Subcutaneous abdominal adipose tissue (tissue), 5 donors: Measurements from ENCODE around the gene POLRMT.
A peak's percentile ranks its signal among the peaks of the same experiment; 100 is the strongest.

Experiments
- H3K27ac ChIP-seq: one replicate; pipeline ENCODE4 v1.7.0; 2013; ENCODE audit warnings: low read depth, mild to moderate bottlenecking, inconsistent platforms, low read length, moderate library complexity
- H3K27me3 ChIP-seq, 5 donors: one replicate each; pipeline ENCODE4 v1.7.0; 2013; ENCODE audit warnings: low read length in 5 of 5, inconsistent platforms in 1 of 5; ENCODE audit not compliant: control insufficient read depth in 5 of 5, insufficient read depth in 4 of 5
- H3K36me3 ChIP-seq, 5 donors: one replicate each; pipeline ENCODE4 v1.7.0; 2013; ENCODE audit warnings: low read length in 5 of 5; ENCODE audit not compliant: control insufficient read depth in 5 of 5, insufficient read depth in 5 of 5
- H3K4me1 ChIP-seq, 5 donors: one replicate each; pipeline ENCODE4 v1.7.0; 2013; ENCODE audit warnings: low read length in 5 of 5, mild to moderate bottlenecking in 3 of 5, moderate library complexity in 1 of 5; ENCODE audit not compliant: control insufficient read depth in 5 of 5, insufficient read depth in 5 of 5
- H3K4me3 ChIP-seq, 5 donors: one replicate each; pipeline ENCODE4 v1.7.0; 2013; ENCODE audit warnings: low read length in 5 of 5, low read depth in 1 of 5
- H3K9ac ChIP-seq, 5 donors: one replicate each; pipeline ENCODE4 v1.7.0; 2013; ENCODE audit warnings: low read length in 5 of 5, mild to moderate bottlenecking in 4 of 5, moderate library complexity in 3 of 5
- H3K9me3 ChIP-seq, 5 donors: one replicate each; pipeline ENCODE4 v1.7.0; 2013; ENCODE audit warnings: low read length in 5 of 5; ENCODE audit not compliant: control insufficient read depth in 5 of 5
- donor health status: healthy.
- donor health status: healthy.
- donor health status: healthy.
- donor health status: healthy.
- donor health status: healthy.

The POLRMT gene

DNA sequence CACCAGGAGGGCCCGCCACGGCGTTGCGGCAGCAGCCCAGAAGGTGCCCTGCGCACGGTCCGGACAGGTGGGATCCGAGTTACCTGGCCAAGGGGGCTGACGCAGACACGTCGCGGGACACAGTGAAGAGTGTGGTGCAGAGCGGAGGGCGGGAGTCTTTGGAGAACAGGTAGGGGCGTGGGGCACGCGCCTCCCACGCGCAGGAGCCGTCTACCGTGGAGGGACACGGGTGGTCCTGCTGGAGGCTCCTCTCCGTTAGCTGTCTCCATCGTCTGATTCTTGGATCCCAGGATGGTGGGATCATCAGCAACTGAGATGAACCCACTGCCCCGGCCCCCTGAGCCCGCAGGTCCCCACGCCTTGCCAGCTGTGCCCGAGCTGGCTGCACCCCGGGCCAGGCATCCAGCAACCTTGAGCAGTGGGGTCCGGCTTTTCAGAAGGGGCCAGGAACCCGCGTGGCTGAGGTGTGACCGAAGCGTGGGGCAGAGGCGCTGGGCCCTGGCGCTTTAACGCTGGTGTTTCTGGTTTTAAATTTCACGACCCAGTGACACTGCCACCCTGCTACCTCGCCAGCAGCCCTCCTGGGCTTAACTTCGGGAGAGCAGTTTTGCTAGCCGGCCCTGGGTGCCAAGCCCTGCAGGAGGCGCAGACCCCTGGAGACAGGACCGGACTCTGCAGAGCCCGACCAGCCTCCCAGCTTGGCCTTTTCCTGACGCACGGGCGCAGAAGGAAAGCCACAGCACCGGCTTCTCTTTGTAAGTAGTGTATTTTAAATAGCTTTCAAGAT is 13.6 kb upstream of the POLRMT start:
- no peaks in the 10 kb centered on the region for H3K27me3 ChIP-seq
- H3K9me3 ChIP-seq: no peaks in the 10 kb centered on the region
- no peaks in the 10 kb centered on the region for H3K4me1 ChIP-seq
- no peak overlapping the region for H3K27ac ChIP-seq
- peaks cover 0 to 58% (median 45%) of the 10 kb centered on the region in 5 donors for H3K36me3 ChIP-seq
- H3K9ac ChIP-seq: no peak overlapping the region
- no peak overlapping the region for H3K4me3 ChIP-seq

DNA sequence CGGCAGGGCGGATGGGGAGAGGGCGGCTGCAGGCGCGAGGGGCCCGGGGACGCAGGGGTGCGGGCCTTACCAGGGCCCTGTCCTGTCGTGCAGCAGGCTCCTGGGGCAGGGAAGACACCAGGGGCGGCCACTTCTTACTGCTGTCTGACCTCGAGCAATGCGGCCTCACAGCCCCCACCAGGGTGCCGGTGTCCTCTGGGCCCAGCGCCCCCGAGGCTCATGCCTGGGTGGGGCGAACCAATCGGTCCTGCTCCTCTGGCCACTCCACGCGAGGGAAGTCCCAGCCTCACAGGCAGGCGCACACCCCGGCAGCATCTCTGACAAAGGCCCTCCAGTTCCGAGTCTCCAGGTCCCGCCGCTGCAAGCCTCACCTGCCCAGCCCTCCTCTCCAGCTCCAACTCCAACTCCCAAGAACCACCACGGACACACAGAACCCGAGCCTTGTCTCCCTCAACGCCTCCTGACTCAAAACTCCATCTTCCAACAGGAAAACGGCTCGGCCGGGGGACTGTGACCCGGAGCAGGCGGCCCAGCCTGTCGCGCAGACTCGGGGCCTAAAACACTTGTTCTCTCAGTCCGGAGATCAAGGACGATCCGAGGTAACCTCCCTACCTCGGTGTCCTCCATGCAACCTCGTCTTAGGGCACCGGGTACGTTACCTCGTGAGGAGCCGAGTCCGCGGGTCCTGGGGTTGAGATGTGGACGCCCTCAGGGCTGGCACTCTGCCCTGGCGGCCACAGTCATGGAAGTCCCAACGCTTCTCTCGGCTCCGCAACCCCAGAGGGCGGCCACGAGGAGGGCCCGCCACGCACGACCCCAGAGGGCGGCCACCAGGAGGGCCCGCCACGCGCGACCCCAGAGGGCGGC is 12.8 kb upstream of the POLRMT start:
- H3K27me3 ChIP-seq: no peaks in the 10 kb centered on the region
- H3K9me3 ChIP-seq: no peaks in the 10 kb centered on the region
- H3K27ac ChIP-seq: no peak overlapping the region
- H3K4me1 ChIP-seq: no peaks in the 10 kb centered on the region
- peaks cover 0 to 49% (median 38%) of the 10 kb centered on the region in 5 donors for H3K36me3 ChIP-seq
- H3K4me3 ChIP-seq: no peak overlapping the region
- H3K9ac ChIP-seq: no peak overlapping the region

DNA sequence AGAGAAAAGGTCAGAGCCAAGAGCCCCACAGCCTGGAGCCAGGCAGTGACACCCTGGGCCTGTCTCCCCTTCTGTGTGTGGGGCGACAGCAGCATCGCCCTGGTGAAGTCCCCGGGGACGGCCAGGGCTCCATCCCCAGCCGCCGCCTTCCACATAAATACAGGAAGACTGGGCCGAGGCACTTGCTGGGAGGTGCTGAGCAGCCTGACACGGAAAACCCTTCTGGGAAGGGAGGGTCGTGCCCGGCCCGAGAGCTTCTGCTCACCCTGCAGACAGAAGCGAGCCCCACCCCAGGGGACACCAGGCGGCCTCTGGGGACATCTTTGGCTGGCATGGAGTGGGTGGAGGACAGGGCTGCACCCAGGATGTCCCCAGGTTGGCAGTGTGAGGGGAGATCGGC is 11.5 kb upstream of the POLRMT start:
- peaks cover 0 to 4% (median 2%) of the 10 kb centered on the region in 5 donors for H3K4me1 ChIP-seq
- H3K9me3 ChIP-seq: no peaks in the 10 kb centered on the region
- H3K4me3 ChIP-seq: no peak overlapping the region
- no peak overlapping the region for H3K9ac ChIP-seq
- no peaks in the 10 kb centered on the region for H3K27me3 ChIP-seq
- peaks cover 0 to 44% (median 35%) of the 10 kb centered on the region in 5 donors for H3K36me3 ChIP-seq
- H3K27ac ChIP-seq: no peak overlapping the region

DNA sequence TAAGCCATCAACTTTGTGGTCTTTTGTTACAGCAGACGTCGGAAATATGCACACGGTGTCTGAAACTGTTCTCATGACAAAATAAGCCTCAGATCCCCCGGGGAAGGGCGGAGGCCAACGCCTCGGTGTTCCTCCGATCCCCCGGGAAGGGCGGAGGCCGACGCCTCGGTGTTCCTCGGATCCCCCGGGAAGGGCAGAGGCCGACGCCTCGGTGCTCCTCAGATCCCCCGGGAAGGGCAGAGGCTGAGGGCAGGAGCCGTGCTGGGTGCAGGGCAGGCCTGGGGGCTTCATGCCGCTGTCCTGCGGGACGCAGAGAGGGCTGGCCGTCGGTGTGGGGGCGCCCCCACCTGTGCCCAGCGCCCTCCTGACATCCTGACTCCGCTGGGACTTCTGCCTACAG is 11.0 kb upstream of the POLRMT start:
- Histone ChIP-seq H3K9me3 (no peaks in the 10 kb centered on the region), H3K4me1 (peaks cover 0 to 5% (median 3%) of the 10 kb centered on the region in 5 donors), H3K4me3 (no peak overlapping the region), H3K27ac (no peak overlapping the region), H3K36me3 (peaks cover 0 to 40% (median 31%) of the 10 kb centered on the region in 5 donors), H3K27me3 (no peaks in the 10 kb centered on the region), H3K9ac (no peak overlapping the region)

DNA sequence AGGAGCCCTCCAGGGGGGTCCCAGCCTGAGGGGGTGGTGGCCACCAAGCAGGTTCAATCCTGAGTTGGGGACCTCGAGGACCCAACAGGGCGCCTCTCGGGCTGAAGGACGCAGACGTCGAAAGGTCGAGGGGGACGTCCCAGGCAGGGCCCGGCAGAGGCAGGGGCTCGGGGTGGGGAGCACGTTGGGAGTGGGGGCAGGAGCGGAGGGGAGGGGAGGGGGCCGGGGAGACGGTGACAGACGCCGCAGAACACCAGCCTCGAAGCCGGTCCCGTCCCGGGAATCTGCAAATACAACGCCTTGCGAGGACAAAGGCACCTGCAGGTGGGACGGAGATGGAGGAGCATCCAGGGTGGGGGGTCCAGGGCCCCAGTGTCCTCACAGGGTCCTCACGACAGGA is 10.4 kb upstream of the POLRMT start:
- no peaks in the 10 kb centered on the region for H3K27me3 ChIP-seq
- no peaks in the 10 kb centered on the region for H3K9me3 ChIP-seq
- no peak overlapping the region for H3K27ac ChIP-seq
- H3K36me3 ChIP-seq: peaks cover 0 to 36% (median 27%) of the 10 kb centered on the region in 5 donors
- H3K4me1 ChIP-seq: peaks cover 0 to 11% (median 9%) of the 10 kb centered on the region in 5 donors
- H3K9ac ChIP-seq: no peak overlapping the region
- no peak overlapping the region for H3K4me3 ChIP-seq

DNA sequence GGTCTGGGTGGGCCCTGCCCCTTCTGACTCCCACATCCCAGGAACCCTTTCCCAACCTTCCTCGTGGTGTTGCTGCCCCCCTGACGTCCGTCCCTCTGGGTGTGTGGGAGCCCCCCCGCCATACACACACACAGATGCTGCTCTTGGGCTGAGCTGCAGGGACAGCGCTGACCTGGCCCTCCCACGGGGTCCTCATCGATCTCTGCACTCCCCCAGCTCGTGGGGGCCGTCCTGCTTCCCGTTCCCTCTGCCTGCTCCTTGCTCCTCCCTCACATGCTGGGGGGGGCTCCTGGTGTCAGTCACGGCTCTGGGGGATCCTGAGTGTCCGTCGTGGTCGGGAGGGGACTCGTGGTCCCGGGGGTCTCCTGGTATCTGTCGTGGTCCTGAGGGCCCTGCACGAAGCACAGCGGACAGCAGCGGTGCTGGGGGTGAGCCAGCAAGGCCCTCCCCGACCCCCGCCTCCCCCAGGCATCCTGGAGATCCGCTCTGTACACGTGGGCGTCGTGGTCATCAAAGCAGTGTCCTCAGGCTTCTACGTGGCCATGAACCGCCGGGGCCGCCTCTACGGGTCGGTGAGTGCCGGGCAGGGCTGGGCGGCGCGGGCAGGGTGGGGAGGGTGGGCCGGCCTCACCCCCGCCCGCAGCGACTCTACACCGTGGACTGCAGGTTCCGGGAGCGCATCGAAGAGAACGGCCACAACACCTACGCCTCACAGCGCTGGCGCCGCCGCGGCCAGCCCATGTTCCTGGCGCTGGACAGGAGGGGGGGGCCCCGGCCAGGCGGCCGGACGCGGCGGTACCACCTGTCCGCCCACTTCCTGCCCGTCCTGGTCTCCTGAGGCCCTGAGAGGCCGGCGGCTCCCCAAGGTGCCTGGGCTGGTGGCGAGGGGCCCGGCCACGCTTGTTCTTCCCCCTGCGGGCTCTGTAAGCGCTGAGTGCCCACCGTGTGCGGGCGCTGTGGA is 9.7 kb upstream of the POLRMT start:
- Histone ChIP-seq H3K4me1 (peaks cover 0 to 15% (median 10%) of the 10 kb centered on the region in 5 donors), H3K4me3 (no peak overlapping the region), H3K9me3 (no peaks in the 10 kb centered on the region), H3K27ac (no peak overlapping the region), H3K27me3 (no peaks in the 10 kb centered on the region), H3K9ac (no peak overlapping the region), H3K36me3 (peaks cover 0 to 31% (median 23%) of the 10 kb centered on the region in 5 donors)

DNA sequence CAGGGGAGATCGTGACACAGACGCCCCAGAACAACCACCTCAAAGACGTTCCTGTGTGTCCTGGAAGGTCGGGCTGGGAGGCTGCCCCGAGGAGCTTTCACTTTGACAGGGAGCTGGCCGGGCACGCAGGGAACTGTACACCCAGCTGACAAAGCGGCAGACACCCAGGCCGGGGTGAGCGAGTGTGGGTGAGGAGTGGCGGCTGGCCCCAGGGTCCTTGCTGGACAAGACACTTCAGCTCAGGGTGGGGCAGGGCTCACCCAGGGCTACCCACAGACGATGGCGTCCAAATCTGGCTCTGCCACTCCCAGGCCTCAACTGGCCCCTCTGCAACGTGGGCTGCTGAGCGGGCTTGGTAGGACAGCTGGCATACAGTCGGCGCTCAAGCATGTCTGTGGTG is 8.4 kb upstream of the POLRMT start:
- Histone ChIP-seq H3K27ac (no peak overlapping the region), H3K9ac (no peak overlapping the region), H3K9me3 (no peaks in the 10 kb centered on the region), H3K4me3 (no peak overlapping the region), H3K36me3 (peaks cover 0 to 18% (median 10%) of the 10 kb centered on the region in 5 donors), H3K27me3 (no peaks in the 10 kb centered on the region), H3K4me1 (peaks cover 0 to 15% (median 10%) of the 10 kb centered on the region in 5 donors)

DNA sequence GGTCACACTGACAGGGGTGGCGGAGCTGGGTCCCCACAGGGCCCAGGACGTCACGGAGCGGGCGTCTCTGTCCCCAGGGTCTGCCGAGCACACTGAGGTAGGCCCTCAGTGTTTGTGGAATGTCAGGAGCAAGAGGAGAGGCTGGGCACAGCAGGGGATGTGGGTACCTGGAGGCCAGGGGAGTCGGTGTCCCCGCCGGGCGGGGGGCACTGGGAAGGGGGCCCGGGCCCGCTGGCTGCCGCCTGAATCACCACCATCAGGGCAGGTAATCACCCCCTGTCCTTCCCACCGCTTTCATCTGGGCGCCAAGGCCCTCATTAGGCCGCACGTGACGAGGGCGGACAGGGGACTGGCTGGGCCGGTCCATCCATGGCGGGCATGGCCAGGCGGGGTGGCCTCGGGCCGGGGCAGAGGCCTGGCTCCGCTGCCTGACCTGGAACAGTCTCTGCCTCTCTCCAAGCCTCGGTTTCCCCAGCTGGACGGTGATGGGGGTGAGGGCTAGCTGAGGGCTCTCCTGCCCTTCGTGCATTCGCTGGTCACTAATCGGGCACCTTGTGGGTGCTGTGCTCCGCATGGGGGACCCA is 7.4 kb upstream of the POLRMT start:
- H3K4me3 ChIP-seq: no peak overlapping the region
- H3K9ac ChIP-seq: no peak overlapping the region
- H3K9me3 ChIP-seq: no peaks in the 10 kb centered on the region
- no peak overlapping the region for H3K27ac ChIP-seq
- H3K36me3 ChIP-seq: peaks cover 0 to 8% (median 3%) of the 10 kb centered on the region in 5 donors
- H3K27me3 ChIP-seq: no peaks in the 10 kb centered on the region
- peaks cover 0 to 15% (median 10%) of the 10 kb centered on the region in 5 donors for H3K4me1 ChIP-seq

DNA sequence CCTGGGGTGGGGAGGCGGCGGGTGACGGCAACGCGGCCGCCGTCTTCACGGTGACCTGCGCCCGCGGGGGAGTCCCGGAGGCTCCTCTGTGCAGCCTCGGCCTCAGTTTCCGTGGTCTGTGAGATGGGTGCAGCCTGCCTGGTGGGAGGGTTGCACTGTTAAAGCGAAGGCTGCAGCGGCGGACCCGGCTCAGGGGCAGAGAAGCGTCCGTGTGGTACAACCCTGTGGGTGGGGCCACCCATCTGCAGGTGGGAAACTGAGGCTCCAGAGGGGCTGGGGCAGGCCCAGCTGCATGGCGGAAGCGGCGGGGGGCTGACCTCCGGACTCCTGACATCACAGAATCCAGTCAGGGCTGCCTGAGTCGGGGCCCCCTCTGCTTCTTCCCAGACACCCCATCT is 6.8 kb upstream of the POLRMT start:
- H3K4me3 ChIP-seq: peak overlapping the region in 4 of 5 donors; percentile 22 to 59 (median 36)
- no peak overlapping the region for H3K27ac ChIP-seq
- H3K4me1 ChIP-seq: peaks cover 0 to 15% (median 10%) of the 10 kb centered on the region in 5 donors
- peaks cover 0 to 6% (median 3%) of the 10 kb centered on the region in 5 donors for H3K36me3 ChIP-seq
- no peaks in the 10 kb centered on the region for H3K9me3 ChIP-seq
- no peaks in the 10 kb centered on the region for H3K27me3 ChIP-seq
- no peak overlapping the region for H3K9ac ChIP-seq
